Heart left ventricle (tissue), 13 donors: ENCODE measurements around the gene INHA.
A peak's percentile ranks its signal among the peaks of the same experiment; 100 is the strongest.

Experiments
- POLR2A ChIP-seq, 2 donors: fragments of 450-650 bp; IDR thresholded peaks; one replicate each; pipeline ENCODE4 v1.6.1; 2017; ENCODE audit warnings: antibody characterized with exemption in 2 of 2, mild to moderate bottlenecking in 2 of 2, moderate library complexity in 2 of 2
- TF ChIP-seq, protein P1 (sequence below), 12 donors: fragments of 200-600 bp; sonication (generic) in 4 of 12; IDR thresholded peaks; one replicate each; pipeline versions ENCODE4 v1.5.0 to v1.8.0; 2018 to 2022; ENCODE audit warnings: antibody characterized with exemption in 12 of 12, mild to moderate bottlenecking in 5 of 12
- donor health status: ischemic (EF 13 %, LVEDD 7.1; RV severe dilation, severe dysfunction).
- donor health status: DM: no; HTN: yes; CAD: no.
- donor health status: DM: no; HTN: no; CAD: no.
- donor health status: ischemic (EF 25% LVEDD 6.9; RV normal size, moderate dysfunction).
- donor health status: ischemic (EF 25% LVEDD 5.7; RV mildly dilated, moderate dysfunction).
- donor health status: ischemic (EF 35%, LVEDD 5.7; RV mildly dilated, moderate dysfunction).
- donor health status: nonischemic (EF 11% LVEDD 7.7; RV severe dilation, severe dysfunction).
- donor health status: DM: yes; HTN: yes; CAD: no.
- donor health status: PGD.
- donor health status: ischemic (EF 29% LVEDD 5.4; RV normal size, mild dysfunction).
- donor health status: nonischemic (EF 23%, LVEDD 6.1; RV moderate dilation, normal function).

DNA sequence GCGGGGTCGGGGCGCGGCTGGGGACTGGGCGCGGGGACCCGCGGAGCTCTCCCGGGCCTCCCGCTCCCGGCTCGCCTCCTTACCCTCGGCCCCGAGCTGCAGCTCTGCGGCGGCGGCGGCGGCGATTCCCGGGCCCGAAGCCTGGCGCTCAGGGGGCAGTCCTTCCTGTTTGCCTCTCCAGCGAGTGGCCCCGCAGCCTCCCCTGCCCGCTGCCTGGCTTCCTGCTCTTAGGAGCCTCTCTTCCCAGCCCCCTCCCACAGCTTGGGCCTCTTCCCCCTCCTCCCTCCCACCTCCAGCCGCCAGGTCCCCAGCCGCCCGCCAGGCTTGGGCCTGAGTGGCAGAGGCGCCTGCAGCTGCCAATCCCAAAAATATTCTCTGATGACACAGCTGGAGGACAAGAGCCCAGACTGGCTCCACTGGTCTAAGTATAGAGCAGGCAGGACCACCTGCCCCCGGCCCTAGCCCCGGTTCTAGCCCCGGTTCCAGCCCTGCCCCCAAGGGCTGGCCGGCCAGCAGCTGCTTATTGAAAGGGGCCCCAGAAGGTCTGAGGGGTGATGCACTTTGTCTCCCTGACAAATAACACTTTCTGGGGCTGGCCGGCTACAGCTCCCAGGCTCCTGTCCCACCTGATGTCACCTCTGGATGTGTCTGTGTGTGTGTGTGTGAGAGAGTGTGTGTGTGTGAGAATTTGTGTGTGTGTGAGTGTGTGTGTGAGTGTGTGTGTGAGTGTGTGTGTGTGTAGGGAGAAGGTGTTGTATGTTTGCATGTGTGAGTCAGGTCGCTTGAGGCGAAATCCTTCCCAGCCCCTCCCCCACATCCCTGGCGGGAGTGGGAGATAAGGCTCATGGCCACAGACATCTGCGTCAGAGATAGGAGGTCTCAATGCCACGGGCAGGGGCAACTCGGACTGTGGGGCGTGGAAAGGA is 536 bp upstream of the INHA start, which contains the start of gene OBSL1:
- TF ChIP-seq POLR2A (IDR thresholded peaks at IDR 0.05), result peak in 1 of 2 donors; percentile 39
- TF ChIP-seq, protein P1, sequence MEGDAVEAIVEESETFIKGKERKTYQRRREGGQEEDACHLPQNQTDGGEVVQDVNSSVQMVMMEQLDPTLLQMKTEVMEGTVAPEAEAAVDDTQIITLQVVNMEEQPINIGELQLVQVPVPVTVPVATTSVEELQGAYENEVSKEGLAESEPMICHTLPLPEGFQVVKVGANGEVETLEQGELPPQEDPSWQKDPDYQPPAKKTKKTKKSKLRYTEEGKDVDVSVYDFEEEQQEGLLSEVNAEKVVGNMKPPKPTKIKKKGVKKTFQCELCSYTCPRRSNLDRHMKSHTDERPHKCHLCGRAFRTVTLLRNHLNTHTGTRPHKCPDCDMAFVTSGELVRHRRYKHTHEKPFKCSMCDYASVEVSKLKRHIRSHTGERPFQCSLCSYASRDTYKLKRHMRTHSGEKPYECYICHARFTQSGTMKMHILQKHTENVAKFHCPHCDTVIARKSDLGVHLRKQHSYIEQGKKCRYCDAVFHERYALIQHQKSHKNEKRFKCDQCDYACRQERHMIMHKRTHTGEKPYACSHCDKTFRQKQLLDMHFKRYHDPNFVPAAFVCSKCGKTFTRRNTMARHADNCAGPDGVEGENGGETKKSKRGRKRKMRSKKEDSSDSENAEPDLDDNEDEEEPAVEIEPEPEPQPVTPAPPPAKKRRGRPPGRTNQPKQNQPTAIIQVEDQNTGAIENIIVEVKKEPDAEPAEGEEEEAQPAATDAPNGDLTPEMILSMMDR (IDR thresholded peaks at IDR 0.05), result peak in 1 of 12 donors; percentile 15
